Activated B cell treated with CpG ODN at 0.5 μM for 24 hours (primary cell): Measurements from ENCODE around the gene SEMA5B. TPM values are rescaled to one million over a fixed set of nuclear protein-coding genes. Genes with fewer than 3 reads are reported as not detected.

Source experiments
- ATAC-seq: fragments of 200-7000 bp; cut with Tn5 transposase; one replicate; pipeline ENCODE4 v1.10.0; 2021; ENCODE audit warnings: low read depth, mild to moderate bottlenecking, moderate library complexity
- CTCF ChIA-PET: fragments of 350-600 bp; sonication (Branson Sonifier 250); formaldehyde crosslinking; loops from one replicate; lab custom pipeline; 2021; ENCODE audit warnings: antibody characterized with exemption; lab: Charles Lee
- POLR2A ChIA-PET: fragments of 350-600 bp; sonication (Branson Sonifier 250); formaldehyde crosslinking; loops from one replicate; lab custom pipeline; 2021; ENCODE audit warnings: antibody characterized with exemption; lab: Charles Lee
- DNase-seq: peaks from one replicate; pipeline ENCODE4 v3.0.0; 2022
- H3K27ac Mint-ChIP-seq: one replicate; pipeline ENCODE4 v1.8.0; 2020; ENCODE audit warnings: mixed read lengths
- H3K27me3 Mint-ChIP-seq: one replicate; pipeline ENCODE4 v1.8.0; 2021; ENCODE audit warnings: mixed read lengths
- H3K36me3 Mint-ChIP-seq: one replicate; pipeline ENCODE4 v1.8.0; 2021; ENCODE audit warnings: low read depth, mixed read lengths
- H3K4me1 Mint-ChIP-seq: one replicate; pipeline ENCODE4 v1.8.0; 2021; ENCODE audit warnings: mixed read lengths
- H3K4me3 Mint-ChIP-seq: one replicate; pipeline ENCODE4 v1.8.0; 2020; ENCODE audit warnings: mild to moderate bottlenecking, mixed read lengths
- H3K9me3 Mint-ChIP-seq: one replicate; pipeline ENCODE4 v1.8.0; 2020; ENCODE audit warnings: mixed read lengths
- intact Hi-C: fragments of 100-400 bp; cut with micrococcal nuclease; formaldehyde crosslinking; loops from one replicate; pipeline ENCODE4 v1.15.1; 2024
- total RNA-seq: library from RNA; stranded (reverse); gene quantifications from 2 replicates; pipeline ENCODE4 v1.2.3, GENCODE V29; 2022
- TF ChIP-seq, protein P1 (sequence below): fragments of 200-600 bp; IDR thresholded peaks from one replicate; pipeline ENCODE4 v1.8.0; 2022; ENCODE audit warnings: antibody characterized with exemption, mild to moderate bottlenecking

Gene SEMA5B
- total RNA-seq, 1 donor from 2014 or later = 1.6 TPM

- intact Hi-C loops = no loop called here
- peaks cover 31% of the 10 kb centered on the region for H3K4me1 Mint-ChIP-seq
- no peak overlapping the region for H3K4me3 Mint-ChIP-seq
- TF ChIP-seq, protein P1, sequence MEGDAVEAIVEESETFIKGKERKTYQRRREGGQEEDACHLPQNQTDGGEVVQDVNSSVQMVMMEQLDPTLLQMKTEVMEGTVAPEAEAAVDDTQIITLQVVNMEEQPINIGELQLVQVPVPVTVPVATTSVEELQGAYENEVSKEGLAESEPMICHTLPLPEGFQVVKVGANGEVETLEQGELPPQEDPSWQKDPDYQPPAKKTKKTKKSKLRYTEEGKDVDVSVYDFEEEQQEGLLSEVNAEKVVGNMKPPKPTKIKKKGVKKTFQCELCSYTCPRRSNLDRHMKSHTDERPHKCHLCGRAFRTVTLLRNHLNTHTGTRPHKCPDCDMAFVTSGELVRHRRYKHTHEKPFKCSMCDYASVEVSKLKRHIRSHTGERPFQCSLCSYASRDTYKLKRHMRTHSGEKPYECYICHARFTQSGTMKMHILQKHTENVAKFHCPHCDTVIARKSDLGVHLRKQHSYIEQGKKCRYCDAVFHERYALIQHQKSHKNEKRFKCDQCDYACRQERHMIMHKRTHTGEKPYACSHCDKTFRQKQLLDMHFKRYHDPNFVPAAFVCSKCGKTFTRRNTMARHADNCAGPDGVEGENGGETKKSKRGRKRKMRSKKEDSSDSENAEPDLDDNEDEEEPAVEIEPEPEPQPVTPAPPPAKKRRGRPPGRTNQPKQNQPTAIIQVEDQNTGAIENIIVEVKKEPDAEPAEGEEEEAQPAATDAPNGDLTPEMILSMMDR = no peak
- no peak overlapping the region for H3K27ac Mint-ChIP-seq
- DNase-seq (no peak), ATAC-seq (no peak)
- H3K27me3 Mint-ChIP-seq = peaks cover 23% of the 10 kb centered on the region
- ChIA-PET CTCF (no interaction called here), POLR2A (no interaction called here)
- H3K9me3 Mint-ChIP-seq = no peaks in the 10 kb centered on the region
- no peaks in the 10 kb centered on the region for H3K36me3 Mint-ChIP-seq
These were observed 39.7 kb downstream of the SEMA5B start for GRCh38 chr3:122987736-122988319.

- ChIA-PET POLR2A (no interaction called here), CTCF (no interaction called here)
- DNase-seq (no peak), ATAC-seq (no peak)
- no peak overlapping the region for H3K27ac Mint-ChIP-seq
- H3K4me1 Mint-ChIP-seq = peaks cover 31% of the 10 kb centered on the region
- H3K9me3 Mint-ChIP-seq = no peaks in the 10 kb centered on the region
- no peak overlapping the region for H3K4me3 Mint-ChIP-seq
- no peaks in the 10 kb centered on the region for H3K36me3 Mint-ChIP-seq
- intact Hi-C loops = no loop called here
- TF ChIP-seq, protein P1 = no peak
- peaks cover 21% of the 10 kb centered on the region for H3K27me3 Mint-ChIP-seq
These were observed 40.3 kb downstream of the SEMA5B start for GRCh38 chr3:122987231-122987630.

GRCh38 chr3:122986693-122987179, 40.8 kb downstream of the SEMA5B start:
- ATAC-seq (no peak), DNase-seq (no peak)
- no peak overlapping the region for H3K4me3 Mint-ChIP-seq
- intact Hi-C loops = no loop called here
- TF ChIP-seq, protein P1 = no peak
- H3K9me3 Mint-ChIP-seq = no peaks in the 10 kb centered on the region
- POLR2A ChIA-PET = interaction anchor here (0.7 kb wide), 1 partner anchor 32 kb away, joined by 3 read pairs; no protein-coding TSS in a partner anchor
- no peaks in the 10 kb centered on the region for H3K36me3 Mint-ChIP-seq
- peaks cover 31% of the 10 kb centered on the region for H3K4me1 Mint-ChIP-seq
- H3K27me3 Mint-ChIP-seq = peaks cover 21% of the 10 kb centered on the region
- CTCF ChIA-PET = no interaction called here
- H3K27ac Mint-ChIP-seq = no peak overlapping the region

DNA sequence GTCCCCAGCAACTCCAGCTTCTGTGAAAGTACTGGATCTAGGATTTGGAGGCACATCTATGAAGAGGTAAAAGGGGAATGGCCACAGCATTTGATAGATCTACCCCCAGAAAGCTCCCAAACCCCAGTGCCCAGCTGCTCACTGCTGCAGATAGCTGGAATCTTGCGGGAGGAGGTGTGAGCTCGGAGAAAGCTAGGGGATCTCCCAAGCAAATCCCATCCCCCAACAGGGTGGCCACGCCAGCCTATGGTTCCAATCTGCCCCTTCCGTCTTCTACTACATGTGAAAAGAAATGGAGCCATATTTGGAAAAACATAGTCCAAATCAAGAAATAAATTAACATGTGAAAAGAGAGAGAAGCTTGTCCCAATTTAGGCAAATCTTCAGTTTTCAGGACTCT, 42.0 kb downstream of the SEMA5B start:
- CTCF ChIA-PET = no interaction called here
- no peaks in the 10 kb centered on the region for H3K9me3 Mint-ChIP-seq
- no peak overlapping the region for H3K4me3 Mint-ChIP-seq
- H3K4me1 Mint-ChIP-seq = peaks cover 31% of the 10 kb centered on the region
- ATAC-seq (no peak), DNase-seq (no peak)
- H3K36me3 Mint-ChIP-seq = no peaks in the 10 kb centered on the region
- TF ChIP-seq, protein P1 = no peak
- no peak overlapping the region for H3K27ac Mint-ChIP-seq
- intact Hi-C loops = no loop called here
- peaks cover 21% of the 10 kb centered on the region for H3K27me3 Mint-ChIP-seq
- POLR2A ChIA-PET = interaction anchor here (1.2 kb wide), 1 partner anchor 10 kb away, joined by 3 read pairs; no protein-coding TSS in a partner anchor

DNA sequence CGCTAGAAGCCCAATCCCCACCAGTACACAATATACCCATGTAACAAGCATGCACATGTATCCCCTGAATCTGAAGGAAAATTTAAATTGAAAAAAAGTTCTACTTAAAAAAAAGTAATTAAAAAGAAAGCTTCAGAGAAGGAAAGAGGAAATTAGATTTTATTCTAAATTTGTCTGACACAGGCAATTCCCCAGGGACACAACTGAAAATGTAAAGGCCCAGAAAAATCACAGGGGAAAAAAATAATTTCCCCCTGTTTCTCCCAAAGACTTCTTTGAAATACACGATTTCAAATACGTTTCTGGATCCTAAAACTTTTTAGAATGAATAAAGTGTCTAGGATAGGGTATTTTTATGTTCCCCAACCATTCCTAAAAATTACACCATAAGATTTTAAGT, 42.9 kb downstream of the SEMA5B start:
- DNase-seq (no peak), ATAC-seq (peak; percentile 61)
- ChIA-PET POLR2A (interaction anchor here (1.1 to 1.2 kb wide), 2 partner anchors 9 to 38 kb away, joined by 3 read pairs; no protein-coding TSS in a partner anchor), CTCF (no interaction called here)
- Mint-ChIP-seq H3K4me1 (peaks cover 33% of the 10 kb centered on the region), H3K9me3 (no peaks in the 10 kb centered on the region), H3K4me3 (peak overlapping the region; percentile 56), H3K36me3 (no peaks in the 10 kb centered on the region), H3K27me3 (peaks cover 16% of the 10 kb centered on the region), H3K27ac (no peak overlapping the region)
- intact Hi-C loops = no loop called here
- TF ChIP-seq, protein P1 = no peak
